ENCODE results near the gene ZNF593.
A peak's percentile ranks its signal among the peaks of the same experiment; 100 is the strongest.

Gene ZNF593

DNA sequence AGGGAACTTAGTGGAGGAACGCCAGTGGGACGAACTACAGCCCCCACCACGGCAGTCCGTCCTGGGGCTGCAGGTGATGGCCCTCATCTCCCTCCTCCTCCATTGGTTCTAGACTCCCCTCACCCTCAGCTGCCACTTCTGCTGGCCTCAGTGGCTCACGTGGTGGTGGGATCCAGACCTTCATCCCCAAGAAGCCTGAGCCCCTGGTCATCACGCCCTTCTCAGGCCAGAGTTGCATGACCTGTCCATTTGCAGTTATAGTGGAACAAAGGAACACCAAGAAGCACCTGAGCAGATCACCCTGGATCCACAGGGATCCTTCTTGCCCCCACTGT is 23.8 kb upstream of the ZNF593 start:
- no peak for DNase-seq (ENCODE audit: low read depth in 2 of 3, low spot score in 2 of 3)

DNA sequence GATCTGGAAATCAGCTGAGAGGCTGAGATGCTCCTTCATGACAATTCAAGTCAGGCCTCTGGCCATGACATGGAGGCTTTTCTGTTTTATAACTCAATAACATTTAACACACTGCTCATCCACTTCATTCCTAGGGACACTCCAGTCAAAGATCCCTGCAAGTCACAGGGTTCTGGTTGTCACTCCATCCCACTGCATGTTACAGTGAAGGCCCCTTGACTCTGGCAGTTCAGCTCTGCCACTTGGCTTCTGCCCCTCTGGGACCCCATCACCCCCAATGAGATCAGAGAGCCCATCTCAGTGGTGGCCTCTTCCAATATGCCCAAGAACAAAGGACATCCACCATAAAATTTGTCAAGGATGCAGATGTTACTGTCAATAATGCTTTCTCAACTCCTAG is 20.8 kb upstream of the ZNF593 start:
- DNase-seq (ENCODE audit: low read depth in 2 of 3, low spot score in 2 of 3): no peak

DNA sequence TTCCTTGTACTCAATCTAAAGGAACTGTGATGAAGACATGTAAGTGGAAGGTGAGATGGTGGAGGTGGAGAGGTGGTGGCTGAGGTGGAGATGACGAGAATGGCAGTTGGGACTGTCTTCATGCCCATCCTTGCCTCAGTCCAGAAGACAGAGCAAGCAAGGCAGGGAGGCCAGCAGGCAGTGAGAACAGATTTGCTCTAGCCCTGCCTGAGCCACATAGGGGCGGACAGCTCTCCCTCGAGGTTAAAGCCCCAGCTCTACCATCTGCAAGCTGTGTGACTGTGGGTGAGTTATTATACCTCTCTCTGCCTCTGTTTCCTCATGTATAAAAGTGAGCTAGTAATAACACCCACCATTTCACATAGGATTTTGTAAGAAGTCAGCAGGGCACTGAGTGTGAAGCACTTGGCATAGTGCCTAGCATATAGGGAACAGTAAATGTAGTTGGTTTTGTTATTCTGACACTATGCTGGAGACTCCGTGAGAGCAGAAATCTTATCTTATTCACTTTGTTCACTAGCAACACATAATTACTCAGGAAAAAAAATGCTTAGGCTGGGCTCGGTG is 15.7 kb upstream of the ZNF593 start:
- no peak for DNase-seq (ENCODE audit: low read depth in 2 of 3, low spot score in 2 of 3)

DNA sequence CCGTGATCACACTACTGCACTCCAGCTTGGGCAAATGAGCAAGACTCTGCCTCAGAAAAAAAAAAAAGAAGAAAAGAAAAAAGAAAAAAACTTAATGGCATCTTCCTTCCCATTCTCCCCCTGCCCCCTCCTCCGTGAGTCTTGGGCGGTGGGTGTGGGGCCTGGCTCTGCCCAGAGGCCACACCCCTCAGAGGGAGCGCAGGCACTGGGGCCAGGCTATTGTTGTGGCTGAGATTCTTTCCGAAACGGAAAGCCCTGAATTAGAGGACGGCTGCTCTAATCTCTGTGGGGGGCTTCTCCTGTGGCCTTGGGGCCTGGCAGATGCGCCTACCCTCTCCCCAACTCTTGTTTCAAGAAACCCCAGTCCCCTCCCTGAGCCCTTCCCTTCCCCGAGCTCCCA is 15.0 kb upstream of the ZNF593 start:
- DNase-seq (ENCODE audit: low read depth in 2 of 3, low spot score in 2 of 3): no peak

DNA sequence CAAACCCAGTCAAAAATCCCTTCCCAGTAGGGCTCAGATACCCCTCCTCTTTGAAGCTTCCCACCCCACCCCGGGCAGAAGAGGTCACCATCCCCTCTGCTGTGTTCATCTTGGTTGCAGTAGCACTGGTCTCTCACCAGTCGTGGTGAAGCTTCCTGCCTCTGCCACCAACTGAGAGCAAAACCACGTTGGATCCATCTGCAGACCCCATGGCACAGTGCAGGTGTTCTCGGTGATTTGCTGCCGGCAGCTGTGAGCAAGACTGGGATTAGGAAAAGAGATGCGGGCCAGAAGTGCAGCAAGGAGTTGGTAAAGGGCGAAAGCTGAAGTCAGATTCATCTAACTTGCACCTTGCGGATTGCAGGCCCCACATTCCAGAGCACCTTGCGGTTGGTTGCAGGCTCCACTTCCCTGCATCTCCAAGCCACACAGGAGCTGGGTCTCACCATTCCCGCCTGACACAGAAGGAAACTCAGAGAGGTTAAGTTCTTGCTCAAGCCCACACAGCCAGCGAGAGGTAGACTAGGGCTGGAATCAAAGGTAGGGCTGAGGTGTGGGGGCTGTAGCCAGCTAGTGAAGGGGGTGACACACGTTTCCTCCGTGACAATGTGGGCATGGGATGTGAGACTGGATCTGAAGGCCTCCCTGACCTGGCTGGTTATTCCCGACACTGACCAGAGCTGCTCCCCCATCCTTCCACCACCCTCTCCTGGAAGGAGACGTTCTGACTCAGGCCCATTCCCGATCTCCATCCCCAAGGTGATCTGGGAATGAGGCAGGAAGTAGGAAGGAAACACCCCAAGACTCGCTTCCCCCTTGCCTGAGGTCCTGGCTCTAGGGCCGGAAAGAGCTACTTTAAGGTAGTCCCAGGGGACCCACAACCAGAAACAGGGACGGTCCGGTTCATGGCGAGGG is 14.1 kb upstream of the ZNF593 start:
- no peak for DNase-seq (ENCODE audit: low read depth in 2 of 3, low spot score in 2 of 3)

DNA sequence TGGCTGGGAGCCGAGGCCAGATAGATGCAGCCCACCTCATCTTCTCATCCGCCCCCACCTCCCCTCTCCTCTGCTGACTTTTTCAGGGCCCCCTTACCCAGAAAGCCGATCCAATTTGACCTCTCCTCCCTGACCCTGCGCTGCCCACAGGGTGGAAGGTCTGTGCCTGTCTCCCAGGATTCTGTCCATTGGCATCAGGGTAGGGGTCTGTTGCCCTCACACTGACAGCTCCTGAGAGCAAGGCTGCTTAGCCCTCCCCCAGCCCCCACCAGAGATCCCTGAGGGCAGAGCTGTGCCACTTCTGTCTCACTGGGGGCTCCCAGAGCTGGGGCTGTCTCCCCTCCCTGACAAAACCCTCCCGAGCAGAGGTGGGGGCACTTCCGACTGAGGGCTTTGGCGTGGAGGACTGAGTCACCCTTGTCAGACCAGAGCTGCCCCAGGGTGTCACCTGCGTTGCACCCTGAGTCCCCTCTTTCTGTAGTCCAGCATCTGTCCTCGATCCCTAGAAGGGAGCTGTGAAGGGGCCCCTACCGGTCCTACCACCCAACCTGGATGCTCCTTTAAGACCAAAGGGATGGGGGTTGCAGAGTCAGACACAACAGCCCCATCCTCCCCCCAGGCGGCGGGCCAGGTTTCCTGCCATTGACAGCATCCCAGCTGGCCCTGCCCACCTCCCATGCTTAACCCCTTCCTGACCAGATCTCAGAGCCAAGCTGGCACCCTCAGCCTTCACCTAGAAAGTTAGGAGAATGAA is 13.2 kb upstream of the ZNF593 start:
- DNase-seq (ENCODE audit: low read depth in 2 of 3, low spot score in 2 of 3): no peak

DNA sequence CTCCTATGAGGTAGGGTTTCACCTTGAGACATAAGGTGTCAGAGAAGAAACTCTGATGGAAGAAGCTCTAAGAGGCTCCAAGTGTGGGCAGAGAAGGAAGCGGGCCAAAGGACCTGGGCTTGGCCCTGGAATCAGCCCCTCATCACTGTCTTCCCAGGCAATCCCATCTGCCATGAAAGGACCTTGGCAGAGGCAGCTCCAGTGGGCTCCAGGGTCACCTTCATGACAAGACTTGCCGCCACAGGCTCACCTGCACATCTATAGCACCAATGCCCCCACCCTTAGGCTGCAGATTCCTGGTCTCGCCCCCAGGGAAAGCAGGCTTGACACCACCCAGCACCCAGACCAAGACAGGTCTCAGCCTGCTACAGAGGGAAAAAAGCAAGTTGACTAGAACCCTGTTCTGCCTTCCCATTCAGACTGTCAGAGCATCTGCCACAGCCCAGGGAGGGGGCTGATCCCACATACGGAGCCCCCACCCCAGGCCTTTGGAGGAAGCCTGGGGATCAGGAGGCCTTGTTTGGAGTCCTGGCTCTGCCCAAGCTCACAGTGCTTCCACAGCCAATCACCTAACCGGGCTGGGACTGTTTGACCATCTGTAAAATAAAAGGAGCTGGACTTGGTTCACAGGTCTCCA is 11.3 kb upstream of the ZNF593 start:
- DNase-seq (ENCODE audit: low read depth in 2 of 3, low spot score in 2 of 3): no peak

DNA sequence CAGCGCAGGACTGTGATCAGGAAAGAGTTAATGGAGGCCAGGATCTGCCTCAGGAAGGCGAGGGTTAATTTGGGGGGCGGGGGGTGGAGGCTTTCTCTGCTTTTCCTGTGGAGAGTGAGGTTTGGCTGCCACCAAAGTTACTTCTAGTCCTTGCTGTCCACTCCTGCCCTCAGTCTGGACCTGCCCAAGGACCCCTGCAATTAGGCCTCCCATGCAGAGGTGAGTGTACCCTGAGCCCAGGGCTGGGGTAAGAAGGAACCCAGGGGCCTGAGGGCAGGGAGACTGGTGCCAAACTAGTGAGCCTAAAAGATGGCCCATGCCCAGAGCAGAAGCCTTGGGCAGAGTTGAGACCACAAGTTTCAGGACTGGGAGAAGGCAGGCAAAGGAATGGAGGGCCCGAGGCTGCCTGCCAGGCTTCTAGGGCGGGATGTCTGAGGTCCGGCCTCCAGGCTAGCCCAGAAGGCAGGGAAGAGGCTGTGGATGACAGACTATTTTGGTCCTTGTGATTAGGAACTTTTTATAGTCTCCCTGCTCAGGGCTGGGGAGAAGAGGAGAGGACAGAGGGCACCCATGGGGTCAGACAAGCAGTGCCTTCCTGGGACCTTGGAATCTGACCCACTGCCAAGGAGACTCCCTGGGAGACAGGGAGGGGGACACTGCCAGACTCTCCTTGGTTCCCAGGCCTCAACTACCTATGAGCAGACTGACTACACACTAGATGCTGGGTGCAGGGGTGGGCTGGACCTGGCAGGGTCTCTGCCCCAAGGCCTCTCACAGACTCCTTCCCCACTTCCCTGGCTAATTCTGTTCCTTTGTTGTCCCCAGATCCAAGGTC is 10.6 kb upstream of the ZNF593 start, which contains the start of gene FAM110D:
Gene FAM110D, plus strand, starts transcription at position 172 of the 835 bp plus-strand sequence. CDS start 2,213 bp downstream, outside the sequence.
- DNase-seq (ENCODE audit: low read depth in 2 of 3, low spot score in 2 of 3): no peak

DNA sequence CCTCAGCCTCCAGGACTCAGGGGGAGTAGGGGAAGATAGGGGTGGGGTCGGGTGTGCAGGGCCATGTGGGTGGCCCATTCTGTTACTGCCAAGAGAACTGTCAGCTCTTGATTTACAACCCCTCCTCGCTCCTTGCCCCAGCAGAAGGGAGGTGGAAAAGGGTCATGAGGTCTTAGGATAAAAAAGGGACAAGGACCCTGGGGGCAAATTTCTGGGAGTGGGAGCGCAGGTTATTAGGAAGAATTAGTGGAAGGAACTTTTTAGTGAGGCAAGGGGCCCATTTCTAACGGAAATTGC is 10.0 kb upstream of the ZNF593 start:
- no peak for DNase-seq (ENCODE audit: low read depth in 2 of 3, low spot score in 2 of 3)

DNA sequence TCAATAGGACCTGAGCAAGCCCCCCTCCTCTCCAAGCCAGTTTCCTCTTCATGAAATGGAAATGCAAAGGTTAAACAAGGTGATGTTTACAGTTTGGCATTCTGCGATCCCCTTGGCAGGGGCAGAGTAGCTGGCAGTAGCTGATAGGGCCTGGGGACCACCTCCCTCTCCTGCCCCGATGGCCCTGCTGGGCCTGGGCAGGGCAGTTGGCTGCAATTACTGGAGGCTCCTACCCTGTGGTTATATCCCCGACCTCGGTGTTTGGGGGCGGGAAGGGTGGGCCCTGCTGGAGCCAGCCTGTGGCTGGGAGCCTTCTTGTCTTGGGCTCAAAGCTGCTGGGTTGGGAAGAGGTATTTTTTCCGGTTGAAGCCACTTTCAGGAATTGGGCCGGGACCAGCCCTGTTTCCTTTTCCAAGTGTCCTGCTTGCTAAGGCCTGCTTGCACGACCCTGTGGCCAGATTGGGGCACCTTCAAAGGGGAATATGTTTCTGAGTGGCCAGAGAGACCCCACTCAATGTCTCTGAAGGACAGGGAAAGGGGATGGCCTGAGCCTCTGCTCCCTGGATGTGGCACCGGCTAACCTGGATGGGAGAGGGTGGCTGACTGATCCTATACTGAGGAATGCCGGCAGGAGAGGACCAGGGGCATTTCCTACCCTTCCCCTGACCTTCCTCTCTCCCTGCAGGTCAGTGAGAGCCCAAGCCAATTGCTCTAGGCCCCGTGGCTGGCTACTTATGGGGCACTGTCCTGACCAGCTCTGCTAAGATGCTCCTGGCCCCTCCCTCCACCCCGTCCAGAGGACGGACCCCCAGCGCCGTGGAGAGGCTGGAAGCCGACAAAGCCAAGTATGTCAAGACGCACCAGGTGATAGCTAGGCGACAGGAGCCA is 8.9 kb upstream of the ZNF593 start:
- DNase-seq (ENCODE audit: low read depth in 2 of 3, low spot score in 2 of 3): no peak

DNA sequence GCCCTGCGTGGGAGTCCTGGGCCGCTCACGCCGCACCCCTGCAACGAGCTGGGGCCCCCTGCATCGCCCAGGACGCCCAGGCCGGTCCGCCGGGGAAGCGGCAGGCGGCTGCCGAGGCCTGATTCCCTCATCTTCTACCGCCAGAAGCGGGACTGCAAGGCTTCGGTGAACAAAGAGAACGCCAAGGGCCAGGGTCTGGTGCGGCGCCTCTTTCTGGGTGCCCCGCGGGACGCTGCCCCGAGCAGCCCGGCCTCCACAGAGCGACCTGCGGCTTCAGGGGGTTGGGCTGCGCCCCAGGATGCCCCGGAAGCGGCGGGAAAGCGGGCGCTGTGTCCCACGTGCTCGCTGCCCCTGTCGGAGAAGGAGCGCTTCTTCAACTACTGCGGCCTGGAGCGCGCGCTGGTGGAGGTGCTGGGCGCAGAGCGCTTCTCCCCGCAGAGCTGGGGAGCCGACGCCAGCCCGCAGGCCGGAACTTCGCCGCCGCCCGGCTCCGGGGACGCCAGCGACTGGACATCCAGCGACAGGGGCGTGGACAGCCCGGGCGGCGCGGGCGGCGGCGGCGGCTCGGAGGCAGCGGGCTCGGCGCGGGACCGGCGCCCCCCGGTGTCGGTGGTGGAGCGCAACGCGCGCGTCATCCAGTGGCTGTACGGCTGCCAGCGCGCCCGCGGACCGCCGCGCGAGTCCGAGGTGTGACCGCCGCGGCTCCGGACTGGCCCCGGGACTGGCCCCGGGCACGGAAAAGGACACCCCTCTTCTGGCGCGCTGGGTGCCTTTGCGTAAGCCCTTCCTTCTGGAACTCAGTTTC is 8.1 kb upstream of the ZNF593 start:
- peak in 1 of 3 experiments; percentile 17 for DNase-seq (ENCODE audit: low read depth in 2 of 3, low spot score in 2 of 3)

DNA sequence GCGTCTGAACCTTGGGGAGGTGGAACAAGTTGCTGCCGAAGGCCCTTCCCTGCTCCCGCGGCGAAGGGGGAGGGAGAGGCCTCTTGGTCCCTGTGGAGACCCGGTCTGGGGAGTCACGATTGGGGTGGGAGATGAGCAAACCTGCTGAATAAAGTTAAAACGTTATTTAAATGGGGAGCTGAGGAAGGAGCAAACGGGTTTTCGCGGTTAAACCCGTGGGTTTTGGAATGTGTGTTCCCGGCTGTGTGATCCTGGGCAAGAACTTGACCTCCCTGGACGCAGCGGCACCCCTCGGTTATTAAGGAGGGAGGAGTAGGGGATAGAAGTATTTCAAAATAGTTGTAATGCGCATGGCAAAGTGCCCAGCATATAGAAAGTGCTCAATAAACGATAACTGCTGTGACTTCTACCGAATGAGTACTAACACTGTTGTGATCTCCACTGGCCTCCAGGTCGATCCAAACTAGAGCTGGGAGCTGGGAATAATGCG is 7.4 kb upstream of the ZNF593 start:
- no peak for DNase-seq (ENCODE audit: low read depth in 2 of 3, low spot score in 2 of 3)

DNA sequence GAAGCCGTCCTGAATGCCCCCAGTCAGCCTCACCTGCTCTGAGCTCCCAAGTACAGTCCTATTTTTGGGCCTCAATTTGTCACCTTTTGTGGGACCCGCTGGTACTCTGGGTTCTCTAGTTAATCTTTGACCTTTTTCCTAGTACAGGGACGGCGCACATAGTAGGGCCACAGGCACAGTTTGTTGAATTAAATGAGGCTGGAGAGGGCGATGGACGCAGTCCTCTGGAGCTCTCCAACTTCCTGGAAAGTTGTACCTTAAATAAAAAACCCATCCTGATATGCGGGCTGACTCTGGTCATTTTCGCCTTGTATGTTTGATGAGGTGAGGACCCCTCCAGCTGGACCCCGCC is 6.0 kb upstream of the ZNF593 start:
- no peak for DNase-seq (ENCODE audit: low read depth in 2 of 3, low spot score in 2 of 3)

DNA sequence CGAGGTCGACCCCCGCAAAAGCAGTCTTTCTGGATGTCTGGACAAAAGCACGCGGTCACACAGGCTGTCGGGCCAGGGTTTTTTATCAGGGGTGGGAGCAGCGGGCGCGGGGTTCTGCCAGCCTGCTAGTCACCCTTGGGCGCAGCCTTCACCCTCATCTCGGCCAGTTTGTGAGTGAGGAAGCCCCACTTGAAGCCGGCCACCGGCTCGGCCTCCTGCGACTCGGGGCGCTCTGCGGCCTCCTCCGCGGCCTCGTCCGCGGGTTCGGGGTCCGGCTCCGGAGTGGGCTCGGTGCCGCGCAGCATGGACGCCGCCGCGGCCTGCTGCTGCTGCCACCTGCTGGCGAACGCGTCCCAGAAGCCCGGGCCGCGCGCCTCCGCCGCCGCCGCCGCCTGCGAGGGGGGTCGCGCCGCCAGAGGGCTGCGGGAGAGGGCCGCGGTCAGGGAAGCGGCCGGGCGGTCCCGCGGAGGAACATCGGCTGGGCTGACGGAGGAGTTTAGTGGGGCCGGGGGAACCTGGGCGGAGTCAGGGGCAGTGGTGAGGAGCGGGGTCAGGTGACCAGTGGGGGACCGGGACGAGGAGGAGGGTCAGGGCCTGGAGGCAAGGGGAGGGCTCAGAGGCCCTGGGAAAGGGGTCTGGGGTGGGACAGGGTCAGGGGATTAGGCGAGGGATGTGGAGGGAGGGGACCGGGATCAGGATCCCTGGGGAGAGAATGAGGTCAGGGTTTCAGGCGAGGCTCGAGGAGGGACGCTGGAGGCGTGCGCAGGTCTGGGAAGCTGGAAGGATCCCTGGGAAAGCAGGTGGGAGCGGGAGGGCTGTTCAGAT is 5.5 kb upstream of the ZNF593 start:
- DNase-seq (ENCODE audit: low read depth in 2 of 3, low spot score in 2 of 3): peak in 2 of 3 experiments; percentile 23 to 40

DNA sequence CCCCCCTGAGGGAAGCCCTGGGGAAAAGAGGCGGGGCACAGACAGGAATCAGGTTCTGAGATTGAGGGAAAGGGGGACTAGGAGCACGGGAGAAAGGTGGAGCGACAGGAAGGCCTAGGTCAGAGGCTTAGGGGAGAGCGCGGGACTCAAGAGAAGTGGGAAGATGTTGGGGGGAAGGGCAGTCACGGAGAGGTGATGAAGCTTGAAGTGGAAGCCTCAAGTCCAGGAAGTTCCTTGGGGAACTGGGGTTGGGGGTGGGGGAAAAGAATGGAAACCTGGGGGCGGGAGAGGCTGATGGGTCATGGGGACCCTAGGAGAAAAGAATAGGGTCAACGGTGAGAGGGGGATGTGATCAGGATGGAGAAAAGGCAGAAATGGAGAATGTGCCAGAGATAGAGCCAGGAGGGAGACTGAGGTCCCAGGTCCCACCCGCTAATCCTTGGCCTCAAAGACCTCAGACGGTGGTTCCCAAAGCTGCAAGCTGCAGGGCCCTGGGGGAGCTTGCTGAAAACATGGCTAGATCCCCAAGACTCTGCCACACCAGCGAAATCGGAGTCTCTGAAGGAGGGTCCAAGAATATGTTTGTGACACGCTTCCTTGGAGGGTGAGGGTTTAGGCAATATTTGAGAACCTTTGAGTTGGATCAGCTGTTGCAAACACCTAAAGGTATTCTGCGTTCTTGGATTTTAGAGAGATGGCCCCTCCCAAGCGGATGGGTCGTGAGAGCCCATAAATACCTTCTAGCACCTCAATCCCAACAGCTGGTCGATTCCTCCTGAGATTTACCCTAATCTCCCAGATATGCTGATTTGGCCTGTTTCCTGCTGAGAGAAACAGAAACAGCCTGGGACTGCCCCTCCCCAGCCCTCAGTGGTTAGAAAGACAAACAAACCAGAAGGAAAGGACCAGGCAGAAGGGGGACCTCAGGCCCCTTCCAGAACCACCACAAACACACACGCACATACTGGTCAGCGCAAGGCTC is 4.6 kb upstream of the ZNF593 start:
- no peak for DNase-seq (ENCODE audit: low read depth in 2 of 3, low spot score in 2 of 3)

DNA sequence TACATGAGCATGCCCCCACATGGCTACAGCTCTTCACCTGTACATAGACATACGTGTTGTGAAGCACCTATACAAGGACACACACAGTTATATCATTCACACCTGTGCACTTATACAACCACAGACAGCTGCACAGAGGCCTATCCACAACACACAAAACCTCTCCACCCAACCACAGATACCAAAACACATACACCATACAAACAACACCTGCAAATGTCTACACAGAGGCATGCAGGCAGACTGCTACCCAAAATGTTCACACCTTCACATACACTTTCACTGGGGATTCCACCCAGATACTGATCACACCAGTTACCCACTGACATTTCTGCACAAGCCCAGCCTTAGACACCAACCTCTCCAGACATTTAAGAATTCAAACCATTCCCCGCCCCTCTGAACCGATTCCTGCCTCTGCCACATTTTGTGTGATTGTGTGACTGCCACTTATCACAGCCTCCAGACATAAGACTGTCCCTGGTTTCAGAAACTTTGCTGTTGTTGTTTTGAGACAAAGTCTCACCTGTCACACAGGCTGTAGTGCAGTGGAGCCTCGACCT is 2.9 kb upstream of the ZNF593 start:
- no peak for DNase-seq (ENCODE audit: low read depth in 2 of 3, low spot score in 2 of 3)
